ENCODE results near the gene NUDT14.

Gene NUDT14

GRCh38 chr14:105169776-105170655 is 11.1 kb downstream of the NUDT14 start:
- CTCF ChIA-PET = interaction anchor here (0.6 to 8.3 kb wide), 7 partner anchors 25 to 402 kb away, joined by 3 to 99 read pairs (median 3); no protein-coding TSS in a partner anchor

DNA sequence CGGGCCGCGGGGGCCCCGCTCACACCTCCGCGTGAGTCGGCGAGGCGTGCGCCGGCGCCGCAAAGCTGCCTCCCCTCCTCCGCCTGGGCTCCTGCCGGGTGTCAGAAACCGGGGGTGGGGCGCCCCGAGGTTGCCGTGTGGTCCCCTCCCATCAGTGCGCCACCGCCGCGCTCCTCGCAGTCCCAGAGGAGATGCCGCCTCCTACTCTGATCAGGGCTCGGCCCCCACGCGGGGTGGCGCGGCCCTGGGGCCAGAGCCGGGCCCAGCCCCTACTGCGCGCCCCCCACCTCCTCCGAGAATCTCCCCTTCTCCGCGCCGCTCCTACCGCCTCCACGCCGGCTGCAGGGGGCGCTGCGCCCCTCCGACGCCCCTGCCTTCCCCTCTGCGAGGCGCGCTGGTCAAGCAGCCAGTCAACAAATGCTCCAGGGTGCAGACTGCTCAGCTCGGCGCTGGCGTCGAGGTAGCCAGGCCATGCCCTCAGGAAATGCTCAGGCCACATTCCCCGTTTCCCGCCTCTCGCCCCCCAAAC is 12.1 kb downstream of the NUDT14 start:
- no peak for DNase-seq (ENCODE audit: low spot score)
- peak overlapping the region; percentile 99 for H3K27ac ChIP-seq
- POLR2A ChIA-PET (ENCODE audit: low non-redundant PET) = no interaction called here
- CTCF ChIA-PET = interaction anchor here (0.7 to 8.3 kb wide), 3 partner anchors 58 to 401 kb away, joined by 3 to 99 read pairs (median 3); no protein-coding TSS in a partner anchor
- TF ChIP-seq CTCF (conservative IDR thresholded peaks at IDR 0.05; ENCODE audit: low read depth) = peak; percentile 33

More at GRCh38 chr14:105169776-105170655, 11.1 kb downstream of the NUDT14 start:
- TF ChIP-seq CTCF (conservative IDR thresholded peaks at IDR 0.05; ENCODE audit: low read depth) = no peak
- no peak for DNase-seq (ENCODE audit: low spot score)
- no peak overlapping the region for H3K27ac ChIP-seq
- POLR2A ChIA-PET (ENCODE audit: low non-redundant PET) = no interaction called here

GRCh38 chr14:105168496-105168978 is 12.6 kb downstream of the NUDT14 start, which contains the start of gene JAG2:
Gene JAG2, minus strand, starts transcription at chr14:105168776. Its CDS starts 356 bp downstream, at chr14:105168420.
- peak; percentile 64 for DNase-seq (ENCODE audit: low spot score)
- no peak for TF ChIP-seq CTCF (conservative IDR thresholded peaks at IDR 0.05; ENCODE audit: low read depth)
- ChIA-PET POLR2A (ENCODE audit: low non-redundant PET) (interaction anchor here (1.3 kb wide), 1 partner anchor 78 kb away, joined by 4 read pairs; no protein-coding TSS in a partner anchor), CTCF (interaction anchor here (8.3 kb wide), 1 partner anchor 79 kb away, joined by 99 read pairs; no protein-coding TSS in a partner anchor)
- H3K27ac ChIP-seq = peak within 1 kb of the TSS; percentile 99

- peak overlapping the region; percentile 99 for H3K27ac ChIP-seq
- ChIA-PET POLR2A (ENCODE audit: low non-redundant PET) (interaction anchor here (1.3 kb wide), 1 partner anchor 78 kb away, joined by 4 read pairs; no protein-coding TSS in a partner anchor), CTCF (interaction anchor here (8.3 kb wide), 1 partner anchor 79 kb away, joined by 99 read pairs; no protein-coding TSS in a partner anchor)
- no peak for TF ChIP-seq CTCF (conservative IDR thresholded peaks at IDR 0.05; ENCODE audit: low read depth)
- no peak for DNase-seq (ENCODE audit: low spot score)
Measured at GRCh38 chr14:105168093-105168420, 13.1 kb downstream of the NUDT14 start.

- peak overlapping the region; percentile 99 for H3K27ac ChIP-seq
- DNase-seq (ENCODE audit: low spot score) = peak; percentile 69
- POLR2A ChIA-PET (ENCODE audit: low non-redundant PET) = interaction anchor here (1.3 kb wide), 1 partner anchor 77 kb away, joined by 4 read pairs; no protein-coding TSS in a partner anchor
- peak; percentile 66 for TF ChIP-seq CTCF (conservative IDR thresholded peaks at IDR 0.05; ENCODE audit: low read depth)
- CTCF ChIA-PET = interaction anchor here (0.7 to 8.3 kb wide), 2 partner anchors 78 to 122 kb away, joined by 3 to 99 read pairs; no protein-coding TSS in a partner anchor
Measured at GRCh38 chr14:105167303-105168092, 13.6 kb downstream of the NUDT14 start.
